ENCODE measurements around the gene TCL1B.

The TCL1B gene

GRCh38 chr14:95668235-95668772 lies 17.9 kb upstream of the TCL1B start:
- no peak overlapping the region for H3K4me3 ChIP-seq (ENCODE audit: low read length)
- H3K27me3 ChIP-seq (replicated peaks; ENCODE audit: control insufficient read depth, insufficient read depth, low read length): peaks cover 46% of the 10 kb centered on the region
- no peaks in the 10 kb centered on the region for H3K4me1 ChIP-seq (ENCODE audit: control insufficient read depth, insufficient read depth, low read length)
- H3K9me3 ChIP-seq (ENCODE audit: control insufficient read depth, low read length): peaks cover 8% of the 10 kb centered on the region
- no peak for DNase-seq (ENCODE audit: low read depth)
- no peak overlapping the region for H3K9ac ChIP-seq (ENCODE audit: low read length)
- no peaks in the 10 kb centered on the region for H3K36me3 ChIP-seq (ENCODE audit: control insufficient read depth, insufficient read depth, low read length, severe bottlenecking)

GRCh38 chr14:95674613-95675012 lies 11.6 kb upstream of the TCL1B start:
- Histone ChIP-seq H3K9ac (ENCODE audit: low read length) (no peak overlapping the region), H3K4me3 (ENCODE audit: low read length) (no peak overlapping the region), H3K9me3 (ENCODE audit: control insufficient read depth, low read length) (peaks cover 9% of the 10 kb centered on the region), H3K27me3 (replicated peaks; ENCODE audit: control insufficient read depth, insufficient read depth, low read length) (peaks cover 36% of the 10 kb centered on the region), H3K36me3 (ENCODE audit: control insufficient read depth, insufficient read depth, low read length, severe bottlenecking) (no peaks in the 10 kb centered on the region), H3K4me1 (ENCODE audit: control insufficient read depth, insufficient read depth, low read length) (no peaks in the 10 kb centered on the region)
- no peak for DNase-seq (ENCODE audit: low read depth)

DNA sequence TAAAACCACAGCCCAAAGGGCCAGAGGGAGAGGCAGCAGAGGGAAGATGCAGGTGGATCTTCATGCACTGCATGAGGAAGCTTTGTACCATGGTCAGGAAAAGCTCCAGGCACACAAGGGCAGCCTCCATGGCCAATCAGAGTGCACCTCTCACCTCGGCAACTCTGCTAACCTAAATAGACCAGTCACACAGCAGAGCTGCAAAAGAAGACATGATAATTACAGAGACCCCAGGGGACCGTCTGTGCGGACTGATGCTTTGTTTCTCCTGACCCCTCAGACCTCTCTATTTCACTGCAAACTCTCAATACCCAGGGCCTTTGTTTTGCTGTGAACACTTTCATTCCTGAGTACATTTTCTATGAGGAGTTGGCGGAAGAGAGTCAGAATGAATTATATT lies 10.7 kb upstream of the TCL1B start:
- Histone ChIP-seq H3K27me3 (replicated peaks; ENCODE audit: control insufficient read depth, insufficient read depth, low read length) (peaks cover 28% of the 10 kb centered on the region), H3K9me3 (ENCODE audit: control insufficient read depth, low read length) (peaks cover 3% of the 10 kb centered on the region), H3K36me3 (ENCODE audit: control insufficient read depth, insufficient read depth, low read length, severe bottlenecking) (no peaks in the 10 kb centered on the region), H3K4me3 (ENCODE audit: low read length) (no peak overlapping the region), H3K4me1 (ENCODE audit: control insufficient read depth, insufficient read depth, low read length) (no peaks in the 10 kb centered on the region), H3K9ac (ENCODE audit: low read length) (no peak overlapping the region)
- no peak for DNase-seq (ENCODE audit: low read depth)

GRCh38 chr14:95677179-95677835 lies 8.9 kb upstream of the TCL1B start:
- Histone ChIP-seq H3K4me1 (ENCODE audit: control insufficient read depth, insufficient read depth, low read length) (no peaks in the 10 kb centered on the region), H3K4me3 (ENCODE audit: low read length) (no peak overlapping the region), H3K9me3 (ENCODE audit: control insufficient read depth, low read length) (peaks cover 3% of the 10 kb centered on the region), H3K36me3 (ENCODE audit: control insufficient read depth, insufficient read depth, low read length, severe bottlenecking) (no peaks in the 10 kb centered on the region), H3K27me3 (replicated peaks; ENCODE audit: control insufficient read depth, insufficient read depth, low read length) (peaks cover 23% of the 10 kb centered on the region), H3K9ac (ENCODE audit: low read length) (no peak overlapping the region)
- no peak for DNase-seq (ENCODE audit: low read depth)

- Histone ChIP-seq H3K36me3 (ENCODE audit: control insufficient read depth, insufficient read depth, low read length, severe bottlenecking) (no peaks in the 10 kb centered on the region), H3K4me1 (ENCODE audit: control insufficient read depth, insufficient read depth, low read length) (no peaks in the 10 kb centered on the region), H3K9me3 (ENCODE audit: control insufficient read depth, low read length) (peaks cover 3% of the 10 kb centered on the region), H3K9ac (ENCODE audit: low read length) (no peak overlapping the region), H3K27me3 (replicated peaks; ENCODE audit: control insufficient read depth, insufficient read depth, low read length) (peaks cover 20% of the 10 kb centered on the region), H3K4me3 (ENCODE audit: low read length) (no peak overlapping the region)
- no peak for DNase-seq (ENCODE audit: low read depth)
Measured at GRCh38 chr14:95679148-95679815, 6.9 kb upstream of the TCL1B start.

- H3K36me3 ChIP-seq (ENCODE audit: control insufficient read depth, insufficient read depth, low read length, severe bottlenecking): no peaks in the 10 kb centered on the region
- H3K4me1 ChIP-seq (ENCODE audit: control insufficient read depth, insufficient read depth, low read length): no peaks in the 10 kb centered on the region
- no peak for DNase-seq (ENCODE audit: low read depth)
- peaks cover 29% of the 10 kb centered on the region for H3K27me3 ChIP-seq (replicated peaks; ENCODE audit: control insufficient read depth, insufficient read depth, low read length)
- no peak overlapping the region for H3K9ac ChIP-seq (ENCODE audit: low read length)
- no peak overlapping the region for H3K4me3 ChIP-seq (ENCODE audit: low read length)
- peaks cover 3% of the 10 kb centered on the region for H3K9me3 ChIP-seq (ENCODE audit: control insufficient read depth, low read length)
Measured at GRCh38 chr14:95679998-95680735, 6.1 kb upstream of the TCL1B start.

DNA sequence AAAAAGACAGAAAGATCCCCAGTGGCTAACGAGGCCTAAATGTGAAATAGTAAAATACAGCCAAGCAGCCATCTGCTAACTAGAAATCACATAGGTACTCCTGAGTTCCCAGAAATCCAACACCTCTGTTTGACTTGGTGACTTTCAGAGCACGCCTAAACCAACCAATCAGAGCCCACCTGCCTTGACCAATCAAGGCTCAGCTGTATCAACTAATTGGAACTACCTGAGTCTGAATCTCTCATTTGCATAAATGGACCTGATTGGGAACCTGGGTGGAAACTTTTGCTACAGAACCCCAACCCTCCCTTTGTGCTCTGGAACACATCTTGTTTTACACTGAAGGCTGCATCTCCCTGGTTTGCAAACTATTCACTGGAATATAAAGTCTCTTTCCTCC lies 5.1 kb upstream of the TCL1B start:
- H3K36me3 ChIP-seq (ENCODE audit: control insufficient read depth, insufficient read depth, low read length, severe bottlenecking): no peaks in the 10 kb centered on the region
- DNase-seq (ENCODE audit: low read depth): no peak
- H3K9ac ChIP-seq (ENCODE audit: low read length): no peak overlapping the region
- peaks cover 24% of the 10 kb centered on the region for H3K27me3 ChIP-seq (replicated peaks; ENCODE audit: control insufficient read depth, insufficient read depth, low read length)
- no peaks in the 10 kb centered on the region for H3K4me1 ChIP-seq (ENCODE audit: control insufficient read depth, insufficient read depth, low read length)
- H3K9me3 ChIP-seq (ENCODE audit: control insufficient read depth, low read length): peaks cover under 1% of the 10 kb centered on the region
- H3K4me3 ChIP-seq (ENCODE audit: low read length): no peak overlapping the region

DNA sequence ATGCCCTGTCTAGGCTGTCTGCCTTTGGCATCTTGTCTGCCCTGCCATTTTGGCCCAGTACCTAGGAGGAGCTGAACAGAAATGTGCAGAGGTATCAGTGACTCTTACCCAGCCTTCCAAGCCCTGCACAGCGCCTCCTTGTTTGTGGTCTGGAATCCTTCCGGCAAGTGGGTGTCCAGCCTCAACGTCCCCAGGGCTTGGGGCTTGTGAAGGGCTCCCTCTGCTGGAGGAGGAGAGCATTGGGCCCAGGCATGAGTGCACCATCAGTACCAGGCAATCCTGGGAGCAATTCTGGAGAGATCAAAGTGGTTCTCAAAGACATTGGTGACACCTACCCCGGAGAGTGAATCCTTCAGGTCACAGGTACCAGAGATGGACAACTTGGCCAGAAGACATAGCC lies 2.4 kb upstream of the TCL1B start:
- Histone ChIP-seq H3K4me3 (ENCODE audit: low read length) (no peak overlapping the region), H3K9me3 (ENCODE audit: control insufficient read depth, low read length) (no peaks in the 10 kb centered on the region)
- DNase-seq (ENCODE audit: low read depth): no peak

GRCh38 chr14:95686935-95687334 lies 709 bp downstream of the TCL1B start:
- Histone ChIP-seq H3K27me3 (replicated peaks; ENCODE audit: control insufficient read depth, insufficient read depth, low read length) (peaks cover 27% of the 10 kb centered on the region), H3K36me3 (ENCODE audit: control insufficient read depth, insufficient read depth, low read length, severe bottlenecking) (no peaks in the 10 kb centered on the region), H3K9me3 (ENCODE audit: control insufficient read depth, low read length) (no peaks in the 10 kb centered on the region), H3K9ac (ENCODE audit: low read length) (no peak overlapping the region), H3K4me1 (ENCODE audit: control insufficient read depth, insufficient read depth, low read length) (no peaks in the 10 kb centered on the region), H3K4me3 (ENCODE audit: low read length) (no peak overlapping the region)
- DNase-seq (ENCODE audit: low read depth): no peak

More for the DNA sequence above, 2.4 kb upstream of the TCL1B start:
- Histone ChIP-seq H3K36me3 (ENCODE audit: control insufficient read depth, insufficient read depth, low read length, severe bottlenecking) (no peaks in the 10 kb centered on the region), H3K9ac (ENCODE audit: low read length) (no peak overlapping the region), H3K27me3 (replicated peaks; ENCODE audit: control insufficient read depth, insufficient read depth, low read length) (peaks cover 19% of the 10 kb centered on the region), H3K4me1 (ENCODE audit: control insufficient read depth, insufficient read depth, low read length) (no peaks in the 10 kb centered on the region)

DNA sequence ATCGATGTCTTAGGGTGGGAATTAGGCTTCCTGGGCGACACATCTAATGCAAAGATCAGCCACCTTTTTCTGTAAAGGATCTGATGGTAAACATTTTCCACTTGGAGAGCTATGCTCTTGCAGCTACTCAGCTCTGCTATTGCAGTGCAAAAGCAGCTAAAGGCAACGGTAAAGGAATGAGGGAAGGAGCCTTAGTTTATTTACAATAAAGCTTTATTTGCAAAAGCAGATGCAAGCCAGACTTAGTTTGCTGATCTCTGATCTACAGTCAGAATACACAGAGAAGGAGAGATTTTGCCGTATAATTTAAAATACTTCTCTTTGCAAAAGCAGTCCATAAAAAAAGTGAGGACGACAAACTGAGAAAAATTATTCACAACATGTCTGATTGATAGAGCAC lies 3.2 kb downstream of the TCL1B start:
- H3K4me1 ChIP-seq (ENCODE audit: control insufficient read depth, insufficient read depth, low read length): no peaks in the 10 kb centered on the region
- no peak overlapping the region for H3K9ac ChIP-seq (ENCODE audit: low read length)
- H3K4me3 ChIP-seq (ENCODE audit: low read length): no peak overlapping the region
- no peak for DNase-seq (ENCODE audit: low read depth)
- H3K27me3 ChIP-seq (replicated peaks; ENCODE audit: control insufficient read depth, insufficient read depth, low read length): peaks cover 33% of the 10 kb centered on the region
- no peaks in the 10 kb centered on the region for H3K9me3 ChIP-seq (ENCODE audit: control insufficient read depth, low read length)
- H3K36me3 ChIP-seq (ENCODE audit: control insufficient read depth, insufficient read depth, low read length, severe bottlenecking): no peaks in the 10 kb centered on the region

DNA sequence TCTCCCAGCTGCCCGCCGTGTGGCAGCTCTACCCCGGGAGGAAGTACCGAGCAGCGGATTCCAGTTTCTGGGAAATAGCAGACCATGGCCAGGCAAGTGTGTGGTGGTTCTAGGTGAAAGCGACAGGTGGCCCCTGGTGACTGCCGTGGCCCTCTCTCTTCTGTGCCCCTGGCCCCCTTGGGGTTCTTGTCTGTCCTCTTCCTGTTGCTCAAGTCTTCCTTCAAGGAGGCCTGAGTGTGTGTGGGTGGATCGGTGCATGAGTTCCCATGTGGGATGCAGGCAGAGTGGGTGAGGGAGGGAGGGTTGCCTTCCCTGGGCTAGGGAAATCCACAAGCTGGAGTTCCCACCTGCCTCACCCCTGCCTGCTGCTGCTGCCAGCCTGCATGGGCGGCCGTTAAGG lies 4.6 kb downstream of the TCL1B start:
- H3K4me1 ChIP-seq (ENCODE audit: control insufficient read depth, insufficient read depth, low read length): no peaks in the 10 kb centered on the region
- no peak overlapping the region for H3K9ac ChIP-seq (ENCODE audit: low read length)
- no peak for DNase-seq (ENCODE audit: low read depth)
- H3K27me3 ChIP-seq (replicated peaks; ENCODE audit: control insufficient read depth, insufficient read depth, low read length): peaks cover 29% of the 10 kb centered on the region
- no peaks in the 10 kb centered on the region for H3K9me3 ChIP-seq (ENCODE audit: control insufficient read depth, low read length)
- H3K4me3 ChIP-seq (ENCODE audit: low read length): no peak overlapping the region
- H3K36me3 ChIP-seq (ENCODE audit: control insufficient read depth, insufficient read depth, low read length, severe bottlenecking): no peaks in the 10 kb centered on the region
